GM12892 (cell line): ENCODE results near the gene FSCN2.

Experiments used
- POLR2A ChIP-seq: IDR thresholded peaks from 2 replicates; pipeline ENCODE4 v1.6.1; 2011; ENCODE audit warnings: low read depth, low read length, control low read depth
- POLR2AphosphoS5 ChIP-seq: IDR thresholded peaks from 2 replicates; pipeline ENCODE4 v1.6.1; 2011; ENCODE audit warnings: low read depth, low read length, control low read depth

- TF ChIP-seq POLR2AphosphoS5 (no peak), POLR2A (no peak)
Measured at GRCh38 chr17:81487487-81488275, 40.5 kb upstream of the FSCN2 start.
